IMR-90 (cell line): ENCODE measurements around the gene SFXN2. TPM values are rescaled to one million over a fixed set of nuclear protein-coding genes. Genes with fewer than 3 reads are reported as not detected.
A peak's percentile ranks its signal among the peaks of the same experiment; 100 is the strongest.

Source experiments
- ATAC-seq: fragments of 200-7000 bp; cut with Tn5 transposase; 2 replicates; pipeline ENCODE4 v1.9.1; 2020; ENCODE audit warnings: low read depth, mild to moderate bottlenecking, moderate library complexity
- BruUV-seq: library from RNA; stranded (reverse); fragments of 400-500 nt; replicated peaks from 2 replicates; lab custom pipeline; 2021; lab: Mats Ljungman, UMichigan
- CTCF ChIA-PET: fragments of 300-600 bp; formaldehyde crosslinking; extraction: SDS; loops from one replicate; lab custom pipeline; 2021; ENCODE audit warnings: antibody characterized with exemption; lab: Yijun Ruan, JAX
- POLR2A ChIA-PET: fragments of 300-600 bp; sonication (Branson Sonifier 250); formaldehyde crosslinking; loops from one replicate; lab custom pipeline; 2022; ENCODE audit warnings: antibody characterized with exemption; ENCODE audit not compliant: unreplicated experiment; lab: Charles Lee
- DNase-seq: peaks from one replicate; pipeline ENCODE4 v3.0.0; 2013
- H2AFZ ChIP-seq: replicated peaks from 2 replicates; pipeline ENCODE3; 2013; ENCODE audit warnings: low read length, mild to moderate bottlenecking; ENCODE audit not compliant: poor library complexity
- H2AK5ac ChIP-seq: 2 replicates; pipeline ENCODE4 v1.6.1; 2013; ENCODE audit warnings: low read depth, low read length, inconsistent platforms
- H2AK9ac ChIP-seq: replicated peaks from 2 replicates; pipeline ENCODE3; 2013; ENCODE audit warnings: mild to moderate bottlenecking, low read depth, low read length, moderate library complexity; ENCODE audit not compliant: poor library complexity
- H2BK120ac ChIP-seq: 2 replicates; pipeline ENCODE4 v1.6.1; 2013; ENCODE audit warnings: low read depth, low read length, inconsistent platforms
- H2BK15ac ChIP-seq: 3 replicates; pipeline ENCODE4 v1.6.1; 2013; ENCODE audit warnings: low read depth, low read length, inconsistent platforms
- H2BK20ac ChIP-seq: 2 replicates; pipeline ENCODE4 v1.6.1; 2013; ENCODE audit warnings: low read depth, mild to moderate bottlenecking, inconsistent platforms, low read length, moderate library complexity
- H2BK5ac ChIP-seq: 2 replicates; pipeline ENCODE4 v1.6.1; 2013; ENCODE audit warnings: mild to moderate bottlenecking, low read depth, low read length, inconsistent platforms; ENCODE audit not compliant: poor library complexity, severe bottlenecking
- H3K14ac ChIP-seq: replicated peaks from 2 replicates; pipeline ENCODE4 v1.6.1; 2013; ENCODE audit warnings: low read depth, low read length, inconsistent platforms
- H3K18ac ChIP-seq: 2 replicates; pipeline ENCODE4 v1.6.1; 2013; ENCODE audit warnings: low read depth, low read length, control low read depth
- H3K23ac ChIP-seq: 2 replicates; pipeline ENCODE4 v1.6.1; 2013; ENCODE audit warnings: low read depth, low read length, inconsistent platforms
- H3K27ac ChIP-seq: 2 replicates; pipeline ENCODE4 v1.5.1; 2013; ENCODE audit warnings: mild to moderate bottlenecking, control low read depth, low read length; ENCODE audit not compliant: insufficient read depth
- H3K27me3 ChIP-seq: 2 replicates; pipeline ENCODE4 v1.6.1; 2013; ENCODE audit warnings: low read length; ENCODE audit not compliant: control insufficient read depth, insufficient read depth
- H3K36me3 ChIP-seq: 2 replicates; pipeline ENCODE4 v1.6.1; 2013; ENCODE audit warnings: low read length, mixed read lengths; ENCODE audit not compliant: control insufficient read depth, insufficient read depth
- H3K4ac ChIP-seq: 2 replicates; pipeline ENCODE4 v1.6.1; 2013; ENCODE audit warnings: low read depth, low read length, inconsistent platforms
- H3K4me1 ChIP-seq: 2 replicates; pipeline ENCODE4 v1.6.1; 2013; ENCODE audit warnings: low read length, mixed read lengths; ENCODE audit not compliant: control insufficient read depth, insufficient read depth
- H3K4me2 ChIP-seq: 2 replicates; pipeline ENCODE4 v1.6.1; 2013; ENCODE audit warnings: low read depth, mild to moderate bottlenecking, control low read depth, low read length, moderate library complexity
- H3K4me3 ChIP-seq: 2 replicates; pipeline ENCODE4 v1.5.1; 2013; ENCODE audit warnings: low read depth, mild to moderate bottlenecking, control low read depth, low read length, moderate library complexity; ENCODE audit not compliant: insufficient read depth
- H3K56ac ChIP-seq: 2 replicates; pipeline ENCODE4 v1.6.1; 2013; ENCODE audit warnings: low read length, inconsistent platforms; ENCODE audit not compliant: insufficient read depth; ENCODE audit errors: extremely low read depth
- H3K79me1 ChIP-seq, 2 experiments: 2 replicates each; pipeline ENCODE4 v1.6.1; 2013; ENCODE audit warnings: low read length in 2 of 2, inconsistent platforms in 1 of 2, low read depth in 1 of 2
- H3K9ac ChIP-seq: 2 replicates; pipeline ENCODE4 v1.6.1; 2013; ENCODE audit warnings: low read depth, low read length, control low read depth
- H3K9me1 ChIP-seq: 2 replicates; pipeline ENCODE4 v1.6.1; 2013; ENCODE audit warnings: low read length, inconsistent platforms; ENCODE audit not compliant: insufficient read depth
- H3K9me3 ChIP-seq: 2 replicates; pipeline ENCODE4 v1.6.1; 2013; ENCODE audit warnings: low read length; ENCODE audit not compliant: control insufficient read depth, insufficient read depth
- H4K20me1 ChIP-seq: 2 replicates; pipeline ENCODE4 v1.6.1; 2013; ENCODE audit warnings: low read length, inconsistent platforms; ENCODE audit not compliant: insufficient read depth
- H4K5ac ChIP-seq: 2 replicates; pipeline ENCODE4 v1.6.1; 2013; ENCODE audit warnings: mild to moderate bottlenecking, low read depth, low read length, control low read depth
- H4K8ac ChIP-seq, 2 experiments: 2 replicates each; pipeline ENCODE4 v1.6.1; 2013; ENCODE audit warnings: low read depth in 2 of 2, low read length in 2 of 2, control low read depth in 1 of 2, inconsistent platforms in 1 of 2
- H4K91ac ChIP-seq: 2 replicates; pipeline ENCODE4 v1.6.1; 2013; ENCODE audit warnings: low read depth, low read length, inconsistent platforms; ENCODE audit not compliant: insufficient read depth
- BHLHE40 ChIP-seq: fragments of 150-350 bp; IDR thresholded peaks from 2 replicates; pipeline ENCODE4 v1.6.1; 2016; ENCODE audit warnings: mild to moderate bottlenecking, low read depth, low read length
- CEBPB ChIP-seq: IDR thresholded peaks from 2 replicates; pipeline ENCODE4 v1.6.1; 2012; ENCODE audit warnings: low read depth, low read length, improper control_type of control experiment
- CHD1 ChIP-seq: IDR thresholded peaks from 2 replicates; pipeline ENCODE4 v1.6.1; 2012; ENCODE audit warnings: low read depth, low read length, improper control_type of control experiment
- FOS ChIP-seq: fragments of 150-350 bp; IDR thresholded peaks from 2 replicates; pipeline ENCODE4 v1.6.1; 2016; ENCODE audit warnings: low read depth, low read length
- MAFK ChIP-seq: IDR thresholded peaks from 2 replicates; pipeline ENCODE4 v1.6.1; 2012; ENCODE audit warnings: low read depth, low read length, improper control_type of control experiment
- MAZ ChIP-seq: IDR thresholded peaks from 2 replicates; pipeline ENCODE4 v1.6.1; 2012; ENCODE audit warnings: low read depth, mild to moderate bottlenecking, low read length, improper control_type of control experiment, moderate library complexity, borderline replicate concordance
- MXI1 ChIP-seq: IDR thresholded peaks from 2 replicates; pipeline ENCODE4 v1.6.1; 2012; ENCODE audit warnings: low read depth, mild to moderate bottlenecking, low read length, moderate library complexity, borderline replicate concordance
- NFE2L2 ChIP-seq: fragments of 150-350 bp; IDR thresholded peaks from 2 replicates; pipeline ENCODE4 v1.6.1; 2016; ENCODE audit warnings: low read depth, mild to moderate bottlenecking, low read length
- POLR2A ChIP-seq: IDR thresholded peaks from 2 replicates; pipeline ENCODE4 v1.6.1; 2012; ENCODE audit warnings: mild to moderate bottlenecking, low read depth, low read length
- RAD21 ChIP-seq: IDR thresholded peaks from 2 replicates; pipeline ENCODE4 v1.6.1; 2012; ENCODE audit warnings: low read length, improper control_type of control experiment
- RCOR1 ChIP-seq: IDR thresholded peaks from 2 replicates; pipeline ENCODE4 v1.6.1; 2012; ENCODE audit warnings: mild to moderate bottlenecking, low read length, improper control_type of control experiment; ENCODE audit not compliant: insufficient replicate concordance
- RFX5 ChIP-seq: IDR thresholded peaks from 2 replicates; pipeline ENCODE4 v1.8.0; 2012; ENCODE audit warnings: low read depth, mild to moderate bottlenecking, low read length, moderate library complexity
- SMC3 ChIP-seq: fragments of 150-350 bp; IDR thresholded peaks from 2 replicates; pipeline ENCODE4 v1.6.1; 2016; ENCODE audit warnings: low read depth, mild to moderate bottlenecking, antibody characterized with exemption, low read length, moderate library complexity
- WGBS, 2 experiments: methylation state at CpG; one replicate each; pipeline versions ENCODE4 v1.1.5 to v1.1.7; 2013; ENCODE audit warnings: missing lambda C conversion rate in 2 of 2; ENCODE audit not compliant: insufficient read length in 1 of 2; ENCODE audit errors: extremely low coverage in 2 of 2; 5-methylcytosine and 5-hydroxymethylcytosine counted together
- dilution Hi-C: fragments of 300-500 bp; cut with HindIII; formaldehyde crosslinking; loops from one replicate; pipeline ENCODE4 v1.14.3; 2018; ENCODE audit warnings: low sequenced_read_pairs; ENCODE audit not compliant: unreplicated experiment
- in situ Hi-C: fragments of 300-500 bp; cut with MboI; formaldehyde crosslinking; loops from 3 replicates; pipeline ENCODE4 v1.14.3; 2019; ENCODE audit warnings: low sequenced_read_pairs, inconsistent platforms, mixed read lengths
- intact Hi-C: fragments of 100-400 bp; cut with micrococcal nuclease; formaldehyde crosslinking; loops from 2 replicates; pipeline ENCODE4 v1.10.0; 2022
- polyA plus RNA-seq, 3 experiments: library from polyadenylated mRNA; depleted of rRNA; stranded (reverse); fragments of >200 nt; gene quantifications; 2 replicates each; pipeline ENCODE4 v1.2.3, GENCODE V29; 2012; ENCODE audit warnings: low replicate concordance in 1 of 3
- total RNA-seq: library from RNA; depleted of rRNA; stranded (reverse); fragments of >200 nt; gene quantifications from 2 replicates; pipeline ENCODE4 v1.2.3, GENCODE V29; 2012
- TF ChIP-seq, protein P1 (sequence below): fragments of 150-350 bp; IDR thresholded peaks from 2 replicates; pipeline ENCODE4 v1.6.1; 2017; ENCODE audit warnings: mild to moderate bottlenecking, antibody characterized with exemption, low read length, low read depth
- TF ChIP-seq, protein P2 (sequence below): conservative IDR thresholded peaks from 2 replicates; pipeline ENCODE4 v1.5.1; 2012; ENCODE audit warnings: mild to moderate bottlenecking, low read depth, low read length, improper control_type of control experiment
- TF ChIP-seq, protein P3 (sequence below): fragments of 150-350 bp; IDR thresholded peaks from 2 replicates; pipeline ENCODE4 v1.6.1; 2016; ENCODE audit warnings: low read depth, mild to moderate bottlenecking, low read length, moderate library complexity, borderline replicate concordance

The SFXN2 gene
- total and polyA plus RNA-seq, 2 of the 4 experiments (the other 2 are of a cell fraction), result 6.9 to 11.7 TPM

DNA sequence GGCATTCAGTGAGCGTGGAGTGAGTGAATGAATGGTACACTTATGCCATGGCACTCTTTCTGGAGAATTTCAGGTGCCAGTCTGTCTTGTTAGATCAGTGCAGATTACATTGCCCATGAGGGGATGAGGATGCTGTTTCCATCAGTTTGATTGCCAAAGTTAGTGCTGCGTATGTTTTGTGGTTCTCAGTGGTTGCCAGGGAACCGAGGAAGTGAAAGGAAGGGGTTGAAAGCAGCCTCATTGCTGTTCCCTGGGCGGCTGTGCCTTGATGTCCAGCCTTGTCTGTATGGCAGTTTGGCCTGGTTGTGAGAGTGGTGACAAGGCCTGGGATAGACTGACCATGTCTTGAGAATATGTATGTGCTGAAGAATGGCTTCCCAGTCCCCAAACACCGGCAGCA is 59.5 kb downstream of the SFXN2 start:
- dilution Hi-C loops (no loop called here), in situ Hi-C loops (no loop called here), intact Hi-C loops (no loop called here)
- no peak overlapping the region for H4K5ac ChIP-seq
- no peak overlapping the region for H3K4me2 ChIP-seq
- no peak overlapping the region for H4K8ac ChIP-seq
- no peak overlapping the region for H4K91ac ChIP-seq
- ChIA-PET CTCF (no interaction called here), POLR2A (no interaction called here)
- peaks cover 82% of the 10 kb centered on the region for H4K20me1 ChIP-seq
- no peak overlapping the region for H2BK20ac ChIP-seq
- peaks cover 31% of the 10 kb centered on the region for H3K9me1 ChIP-seq
- no peaks in the 10 kb centered on the region; the same call in 1 of the 2 replicates for H3K27me3 ChIP-seq
- H3K56ac ChIP-seq, result no peak overlapping the region
- peak; percentile 23 for DNase-seq
- BruUV-seq, result no TSS peak
- no peak overlapping the region for H2BK5ac ChIP-seq
- peaks cover 25% of the 10 kb centered on the region for H3K4me1 ChIP-seq
- H3K14ac ChIP-seq, result peak overlapping the region; percentile 40; the same call in 1 of the 2 replicates
- no peaks in the 10 kb centered on the region for H3K9me3 ChIP-seq
- H2BK15ac ChIP-seq, result no peak overlapping the region
- H3K4me3 ChIP-seq, result no peak overlapping the region
- H3K27ac ChIP-seq, result no peak overlapping the region
- TF ChIP-seq NFE2L2 (no peak), SMC3 (no peak), MAZ (no peak), MAFK (no peak), CEBPB (no peak), RCOR1 (no peak), RFX5 (no peak), BHLHE40 (no peak), FOS (no peak), MXI1 (no peak), POLR2A (no peak), CHD1 (no peak), RAD21 (no peak)
- TF ChIP-seq, protein P1, sequence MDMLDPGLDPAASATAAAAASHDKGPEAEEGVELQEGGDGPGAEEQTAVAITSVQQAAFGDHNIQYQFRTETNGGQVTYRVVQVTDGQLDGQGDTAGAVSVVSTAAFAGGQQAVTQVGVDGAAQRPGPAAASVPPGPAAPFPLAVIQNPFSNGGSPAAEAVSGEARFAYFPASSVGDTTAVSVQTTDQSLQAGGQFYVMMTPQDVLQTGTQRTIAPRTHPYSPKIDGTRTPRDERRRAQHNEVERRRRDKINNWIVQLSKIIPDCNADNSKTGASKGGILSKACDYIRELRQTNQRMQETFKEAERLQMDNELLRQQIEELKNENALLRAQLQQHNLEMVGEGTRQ, result no peak
- TF ChIP-seq, protein P2, sequence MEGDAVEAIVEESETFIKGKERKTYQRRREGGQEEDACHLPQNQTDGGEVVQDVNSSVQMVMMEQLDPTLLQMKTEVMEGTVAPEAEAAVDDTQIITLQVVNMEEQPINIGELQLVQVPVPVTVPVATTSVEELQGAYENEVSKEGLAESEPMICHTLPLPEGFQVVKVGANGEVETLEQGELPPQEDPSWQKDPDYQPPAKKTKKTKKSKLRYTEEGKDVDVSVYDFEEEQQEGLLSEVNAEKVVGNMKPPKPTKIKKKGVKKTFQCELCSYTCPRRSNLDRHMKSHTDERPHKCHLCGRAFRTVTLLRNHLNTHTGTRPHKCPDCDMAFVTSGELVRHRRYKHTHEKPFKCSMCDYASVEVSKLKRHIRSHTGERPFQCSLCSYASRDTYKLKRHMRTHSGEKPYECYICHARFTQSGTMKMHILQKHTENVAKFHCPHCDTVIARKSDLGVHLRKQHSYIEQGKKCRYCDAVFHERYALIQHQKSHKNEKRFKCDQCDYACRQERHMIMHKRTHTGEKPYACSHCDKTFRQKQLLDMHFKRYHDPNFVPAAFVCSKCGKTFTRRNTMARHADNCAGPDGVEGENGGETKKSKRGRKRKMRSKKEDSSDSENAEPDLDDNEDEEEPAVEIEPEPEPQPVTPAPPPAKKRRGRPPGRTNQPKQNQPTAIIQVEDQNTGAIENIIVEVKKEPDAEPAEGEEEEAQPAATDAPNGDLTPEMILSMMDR, result no peak
- TF ChIP-seq, protein P3, sequence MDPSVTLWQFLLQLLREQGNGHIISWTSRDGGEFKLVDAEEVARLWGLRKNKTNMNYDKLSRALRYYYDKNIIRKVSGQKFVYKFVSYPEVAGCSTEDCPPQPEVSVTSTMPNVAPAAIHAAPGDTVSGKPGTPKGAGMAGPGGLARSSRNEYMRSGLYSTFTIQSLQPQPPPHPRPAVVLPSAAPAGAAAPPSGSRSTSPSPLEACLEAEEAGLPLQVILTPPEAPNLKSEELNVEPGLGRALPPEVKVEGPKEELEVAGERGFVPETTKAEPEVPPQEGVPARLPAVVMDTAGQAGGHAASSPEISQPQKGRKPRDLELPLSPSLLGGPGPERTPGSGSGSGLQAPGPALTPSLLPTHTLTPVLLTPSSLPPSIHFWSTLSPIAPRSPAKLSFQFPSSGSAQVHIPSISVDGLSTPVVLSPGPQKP, result no peak
- H2AK5ac ChIP-seq, result peak overlapping the region; percentile 69; the same call in 1 of the 2 replicates
- peaks cover 47 to 75% of the 10 kb centered on the region in 2 experiments for H3K79me1 ChIP-seq
- H3K9ac ChIP-seq, result no peak overlapping the region
- no peak overlapping the region for H2BK120ac ChIP-seq
- H2AFZ ChIP-seq, result no peak overlapping the region
- peak overlapping the region; percentile 68 for H2AK9ac ChIP-seq
- 78% methylated on average over 4 of the region's 5 CpGs; no CpG with 5 or more reads in 1 of the 2 experiments for WGBS, 2 experiments
- H3K23ac ChIP-seq, result no peak overlapping the region
- H3K36me3 ChIP-seq, result no peaks in the 10 kb centered on the region
- H3K18ac ChIP-seq, result no peak overlapping the region
- no peak overlapping the region; the same call in 1 of the 2 replicates for H3K4ac ChIP-seq
- ATAC-seq, result no peak
